Adipose tissue (tissue), 3 donors: ENCODE measurements around the gene ZNF804B. TPM values are rescaled to one million over a fixed set of nuclear protein-coding genes. Genes with fewer than 3 reads are reported as not detected.

ENCODE experiments used
- H3K27ac ChIP-seq: one replicate; pipeline ENCODE4 v1.5.1; 2013; ENCODE audit warnings: low read depth, low read length
- WGBS, 3 donors: extraction: QIAGEN DNeasy Blood & Tissue Kit; methylation state at CpG; one replicate each; pipeline ENCODE4 v1.1.7; 2013; 5-methylcytosine and 5-hydroxymethylcytosine counted together
- polyA plus RNA-seq, 3 donors: library from polyadenylated mRNA; stranded (reverse); fragments of 200-250 nt; gene quantifications; one replicate each; pipeline ENCODE4 v1.2.3, GENCODE V29; 2013
- donor health status: healthy with polysubstance abuse.
- donor health status: Bipolar disorder and iron deficiency.
- donor health status: healthy.

The ZNF804B gene
- not detected for polyA plus RNA-seq

DNA sequence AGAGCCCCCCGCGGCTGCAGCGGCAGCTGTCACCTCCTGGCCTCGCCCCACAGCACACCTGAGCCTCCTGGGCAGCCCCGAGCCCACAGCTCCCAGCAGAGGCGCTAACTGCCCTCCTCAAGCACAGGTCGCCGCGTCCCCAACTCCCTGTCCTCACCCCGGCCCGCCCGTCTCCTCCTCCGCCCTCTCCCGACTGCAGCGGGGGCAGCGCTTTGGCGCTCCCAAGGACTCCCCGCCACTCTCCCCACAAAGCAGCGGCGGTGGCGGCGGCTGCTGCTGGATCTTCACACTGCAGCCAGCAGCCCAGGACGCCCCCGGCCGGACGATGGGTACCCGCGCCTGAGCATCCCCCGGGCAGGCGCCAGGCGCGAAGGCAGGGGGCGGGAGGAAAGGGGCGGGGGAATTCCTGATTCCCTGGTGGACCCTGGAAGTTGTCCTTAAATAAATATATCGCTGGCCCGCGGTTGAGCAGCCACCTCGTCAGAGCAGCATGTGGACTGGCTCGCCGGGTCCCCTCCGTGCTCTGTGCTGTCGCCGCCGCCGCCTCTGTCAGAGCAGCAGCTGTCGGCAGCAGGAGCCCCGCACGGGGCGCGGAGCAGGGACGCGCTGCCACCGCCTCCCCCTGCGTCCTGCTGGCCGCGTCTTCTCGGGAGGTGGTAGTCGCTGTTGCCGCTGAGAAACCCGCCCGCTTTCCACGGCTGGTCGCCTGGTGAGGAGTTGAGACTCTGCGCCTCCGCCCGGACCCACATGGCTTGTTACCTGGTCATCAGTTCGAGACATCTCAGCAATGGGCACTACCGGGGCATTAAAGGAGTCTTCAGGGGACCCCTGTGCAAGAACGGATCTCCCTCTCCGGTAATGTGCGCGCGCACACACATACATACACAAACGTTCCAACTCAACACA lies at the start of gene ZNF804B:
Gene ZNF804B (plus strand): TSS at position 471 of the 906 bp plus-strand sequence. CDS start 277 bp downstream, at position 748.
- 2 to 4% (median 3%) methylated on average over 62 to 74 of the region's 74 CpGs for WGBS, 3 donors
- H3K27ac ChIP-seq: no peak within 1 kb of the TSS

DNA sequence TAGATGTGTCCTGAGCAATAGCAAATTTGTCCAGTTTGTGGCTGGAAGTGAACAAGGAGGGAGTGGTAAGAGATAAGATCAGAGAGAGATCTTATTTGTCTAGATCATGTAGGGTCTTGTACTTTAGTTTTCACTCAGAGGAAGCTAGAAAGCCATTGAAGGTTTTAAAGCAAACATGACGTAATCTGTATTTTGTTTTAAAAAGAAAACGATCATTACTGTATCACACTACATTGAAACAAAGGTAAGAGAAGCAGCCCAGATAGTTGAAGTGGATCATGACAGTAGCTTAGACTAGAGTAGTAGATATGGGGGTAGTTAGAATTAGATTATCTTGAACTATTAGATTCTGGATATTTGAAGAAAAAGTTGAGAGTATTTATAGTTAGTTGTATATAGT lies 23.6 kb upstream of the ZNF804B start:
- 55 to 89% (median 86%) methylated on average over 2 of the region's 2 CpGs for WGBS, 3 donors
- no peak overlapping the region for H3K27ac ChIP-seq

DNA sequence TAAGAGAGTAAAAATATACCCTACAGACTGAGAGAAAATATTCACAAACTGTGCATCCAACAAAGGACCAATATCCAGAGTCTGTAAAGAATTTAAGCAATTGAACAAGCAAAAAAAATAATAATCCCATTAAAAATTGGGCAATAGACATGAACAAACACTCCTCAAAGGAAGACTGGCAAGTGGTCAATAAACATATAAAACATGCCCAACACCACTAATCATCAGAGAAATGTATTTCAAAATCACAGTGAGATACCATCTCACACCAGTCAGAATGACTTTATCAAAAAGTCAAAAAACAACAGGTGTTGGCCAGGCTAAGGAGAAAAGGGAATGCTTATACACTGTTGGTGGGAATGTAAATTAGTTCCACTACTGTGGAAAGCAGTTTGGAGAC lies 21.9 kb upstream of the ZNF804B start:
- H3K27ac ChIP-seq: no peak overlapping the region

DNA sequence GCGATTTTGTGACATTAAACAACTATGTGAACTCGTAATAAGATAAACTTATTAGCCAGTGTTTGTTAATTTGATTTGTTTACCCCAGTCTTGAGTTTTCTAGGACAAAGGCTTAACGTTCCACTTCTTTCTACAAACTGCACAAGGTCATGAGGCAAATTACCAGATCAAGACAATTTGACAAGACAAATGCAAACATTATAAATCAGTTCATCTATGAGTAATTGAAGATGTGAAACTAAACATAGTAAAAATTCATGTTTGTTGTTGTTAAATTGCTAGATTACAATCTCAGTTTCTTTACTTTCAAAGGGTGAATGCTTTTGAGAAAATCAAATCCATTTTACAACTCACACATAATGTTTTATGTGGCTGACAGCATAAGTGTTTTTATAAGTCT lies 13.4 kb upstream of the ZNF804B start:
- 36 to 71% (median 64%) methylated on average over 3 of the region's 3 CpGs for WGBS, 3 donors
- no peak overlapping the region for H3K27ac ChIP-seq

DNA sequence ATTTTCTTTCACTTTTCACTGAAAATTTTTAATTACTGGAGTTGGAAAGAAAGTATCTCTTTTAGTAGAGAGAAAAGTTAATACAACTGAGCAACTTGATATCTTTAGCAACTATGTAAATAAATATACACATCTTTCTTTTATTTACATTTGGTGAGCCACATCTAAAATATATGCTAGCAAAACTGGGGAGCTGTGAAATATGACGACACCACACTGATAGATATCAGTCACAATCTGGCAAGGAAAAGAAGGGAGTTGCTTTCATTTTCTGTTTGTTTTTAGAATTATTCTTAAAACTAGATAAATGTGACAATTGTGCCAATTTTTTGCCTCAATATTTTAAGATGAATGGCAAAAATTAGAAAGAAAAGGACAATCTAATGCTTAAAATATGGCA lies 2.7 kb upstream of the ZNF804B start:
- H3K27ac ChIP-seq: no peak overlapping the region
- 68 to 76% (median 69%) methylated on average over 1 of the region's 1 CpG for WGBS, 3 donors

DNA sequence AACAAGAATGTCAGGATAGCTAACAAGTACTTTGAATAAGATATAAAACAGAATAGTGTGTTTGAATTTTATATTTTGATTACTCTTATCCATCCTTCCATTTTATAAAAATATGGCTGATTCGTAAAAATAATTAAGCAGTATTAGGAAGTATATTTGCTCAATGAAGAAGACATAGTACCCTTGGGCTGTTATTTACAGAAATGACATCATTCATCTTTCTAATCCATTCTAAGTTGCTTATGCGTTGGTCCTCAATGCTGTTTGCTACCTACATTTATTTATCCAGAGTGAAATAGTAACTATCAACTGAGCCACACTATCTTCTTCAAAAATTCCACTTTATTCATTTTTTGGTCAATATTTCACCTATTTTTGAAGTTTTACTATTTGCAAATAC lies 2.1 kb upstream of the ZNF804B start:
- 73 to 84% (median 83%) methylated on average over 2 of the region's 2 CpGs for WGBS, 3 donors
- H3K27ac ChIP-seq: no peak overlapping the region

DNA sequence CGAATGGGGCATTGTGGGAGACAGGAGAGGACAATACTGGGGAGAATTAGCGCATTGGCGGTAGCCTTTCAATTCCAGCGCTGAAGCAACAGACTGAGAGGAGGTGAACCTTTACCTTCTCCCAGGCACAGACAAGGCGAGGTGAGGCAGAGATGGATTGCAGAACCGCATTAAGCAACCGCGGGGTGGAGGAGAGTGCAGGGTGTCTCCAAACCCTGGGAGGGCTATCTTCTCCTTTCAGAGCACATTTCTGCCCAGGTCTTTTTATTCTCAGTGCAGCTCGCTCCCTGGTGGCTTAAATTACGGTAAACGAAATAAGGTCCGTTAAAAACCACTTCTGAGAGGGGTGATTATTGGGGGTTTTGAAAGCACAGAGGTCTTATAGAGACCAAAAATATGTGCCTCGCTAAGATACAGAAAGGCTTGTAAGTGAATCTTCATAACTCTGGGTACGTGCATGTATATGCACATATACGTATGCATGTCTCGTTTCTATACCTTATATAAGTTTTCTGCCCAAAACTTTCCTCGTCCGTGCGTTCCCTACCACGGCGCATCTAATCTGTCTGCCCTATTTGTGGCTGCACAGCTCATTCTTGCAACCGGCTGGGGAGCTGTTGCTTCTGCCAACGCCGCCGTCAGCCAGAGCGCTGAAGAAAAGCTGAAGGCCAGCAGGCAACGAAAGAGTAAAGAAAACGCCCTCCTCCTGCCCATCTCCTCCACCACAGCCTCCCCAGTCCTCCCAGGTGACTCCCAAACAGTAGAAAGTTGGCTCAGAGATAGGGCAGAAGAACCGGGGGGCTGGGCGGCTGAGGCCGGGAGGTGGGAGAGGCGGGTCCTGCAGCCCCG lies 895 bp upstream of the ZNF804B start:
- WGBS, 3 donors: 4 to 5% (median 4%) methylated on average over 30 to 33 of the region's 33 CpGs

DNA sequence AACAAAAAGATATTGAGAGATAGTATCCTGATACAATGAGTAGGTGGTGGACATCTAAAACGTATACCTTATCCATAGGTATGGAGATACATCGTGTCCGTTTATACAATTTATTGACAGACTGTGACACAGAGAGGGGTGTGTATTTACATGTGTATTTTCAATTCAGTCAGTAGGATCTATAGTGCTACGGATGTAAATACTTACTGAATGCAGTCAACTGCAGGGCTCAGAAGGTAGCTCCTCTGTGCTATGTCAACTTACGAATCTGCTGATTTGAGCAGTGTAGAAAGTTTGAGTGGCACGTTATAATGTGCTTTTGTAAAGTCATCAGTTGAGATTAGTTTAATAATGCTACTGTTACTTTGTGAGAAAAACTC lies 626 bp downstream of the ZNF804B start:
- 15 to 24% (median 24%) methylated on average over 6 of the region's 6 CpGs for WGBS, 3 donors
- no peak overlapping the region for H3K27ac ChIP-seq

More for the DNA sequence above, 895 bp upstream of the ZNF804B start:
- no peak overlapping the region for H3K27ac ChIP-seq

DNA sequence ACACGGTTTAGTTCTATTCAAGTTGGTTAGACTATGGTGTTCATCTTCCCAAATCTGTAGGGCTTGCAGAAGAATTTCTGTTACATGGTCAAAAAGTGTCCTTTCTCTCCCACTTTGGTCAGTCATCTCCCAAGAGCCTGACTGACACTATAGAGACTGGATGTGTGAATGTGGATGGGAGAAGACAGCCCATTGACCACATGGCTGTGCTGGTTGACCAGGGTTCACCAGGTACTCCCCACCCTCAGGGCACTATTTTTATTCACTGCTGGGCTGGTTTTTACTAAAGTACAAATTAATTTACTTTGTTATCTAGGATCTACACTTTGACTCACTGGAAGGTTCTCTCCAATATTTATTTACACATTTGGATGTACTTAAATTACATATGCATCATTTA lies 2.3 kb downstream of the ZNF804B start:
- 46 to 58% (median 49%) methylated on average over 1 of the region's 1 CpG for WGBS, 3 donors

DNA sequence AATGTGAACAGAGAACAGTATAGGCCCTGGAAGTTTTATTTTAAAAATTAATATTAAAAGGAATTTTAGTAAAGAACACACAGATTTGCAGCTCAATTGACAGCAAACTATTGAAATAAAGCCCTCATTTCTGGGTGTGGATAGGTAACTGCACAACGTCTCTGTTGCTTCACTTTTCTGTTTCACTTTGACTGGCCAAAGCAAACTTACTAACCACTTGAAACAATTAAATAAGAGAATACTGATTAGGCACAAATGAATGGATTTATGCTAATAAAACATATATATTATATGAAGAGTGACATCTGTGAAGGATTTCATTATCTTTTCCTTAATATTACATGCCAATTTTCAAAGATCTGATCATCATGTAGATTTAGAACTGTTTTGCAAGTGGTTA lies 11.9 kb downstream of the ZNF804B start:
- 66 to 97% (median 84%) methylated on average over 1 of the region's 1 CpG for WGBS, 3 donors
- no peak overlapping the region for H3K27ac ChIP-seq

More for the DNA sequence above, 2.3 kb downstream of the ZNF804B start:
- no peak overlapping the region for H3K27ac ChIP-seq

DNA sequence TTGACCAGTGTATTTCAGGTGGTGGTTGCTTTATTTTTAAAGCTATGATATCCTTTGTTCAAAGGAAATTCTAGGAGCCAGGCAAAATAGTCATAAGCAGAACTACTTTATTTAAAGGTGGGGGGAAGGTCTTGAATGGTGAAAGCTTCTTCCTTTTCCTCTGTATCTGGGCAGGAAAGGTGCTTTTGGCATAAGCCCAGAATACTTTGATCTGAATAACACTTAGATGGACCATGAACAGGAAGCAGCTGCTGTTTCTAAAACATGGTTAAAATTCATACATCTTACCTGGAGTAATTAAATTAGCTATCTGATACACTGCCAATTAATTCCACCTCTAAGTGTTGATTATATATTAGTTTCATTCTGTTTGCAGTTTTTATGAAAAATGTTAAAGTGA lies 13.3 kb downstream of the ZNF804B start:
- no peak overlapping the region for H3K27ac ChIP-seq

DNA sequence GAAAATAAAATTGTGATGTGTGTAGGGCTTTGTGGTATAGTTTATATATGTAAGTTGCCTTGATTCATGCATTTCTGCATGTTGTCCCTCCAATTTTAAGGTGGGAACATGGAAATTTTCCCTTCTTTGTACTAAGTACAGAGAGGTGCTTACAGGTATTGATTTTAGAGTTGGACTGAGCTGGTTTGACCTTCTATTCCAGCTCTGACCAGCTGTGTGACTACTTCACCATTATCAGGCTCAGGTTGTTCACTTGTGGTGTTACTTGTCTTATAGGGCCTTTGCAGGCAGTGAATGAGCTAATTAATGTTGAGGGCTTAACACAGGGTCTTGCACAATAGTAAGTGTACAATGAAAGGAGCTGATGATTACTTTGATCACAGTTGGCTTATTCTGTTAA lies 16.3 kb downstream of the ZNF804B start:
- no peak overlapping the region for H3K27ac ChIP-seq

DNA sequence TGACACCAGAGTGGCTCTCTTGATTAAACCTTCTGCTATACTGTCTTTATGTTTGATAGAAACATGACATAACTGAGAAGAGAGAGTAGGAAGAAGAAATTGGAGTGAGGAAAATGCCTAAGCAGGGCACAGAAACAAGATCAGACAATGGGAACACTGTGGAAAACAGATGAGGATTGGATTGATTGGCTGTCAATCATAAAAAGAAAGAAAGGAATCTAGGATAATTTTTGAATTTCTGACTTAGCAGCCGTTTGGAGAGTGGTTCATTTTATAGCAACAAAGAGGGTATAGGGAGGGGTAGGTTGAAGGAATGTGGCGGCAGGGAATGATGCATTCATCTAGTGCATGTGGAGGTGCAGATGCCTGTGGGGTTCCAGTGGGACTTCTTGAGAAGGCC lies 28.3 kb downstream of the ZNF804B start:
- no peak overlapping the region for H3K27ac ChIP-seq
- 65 to 87% (median 78%) methylated on average over 2 of the region's 2 CpGs for WGBS, 3 donors

DNA sequence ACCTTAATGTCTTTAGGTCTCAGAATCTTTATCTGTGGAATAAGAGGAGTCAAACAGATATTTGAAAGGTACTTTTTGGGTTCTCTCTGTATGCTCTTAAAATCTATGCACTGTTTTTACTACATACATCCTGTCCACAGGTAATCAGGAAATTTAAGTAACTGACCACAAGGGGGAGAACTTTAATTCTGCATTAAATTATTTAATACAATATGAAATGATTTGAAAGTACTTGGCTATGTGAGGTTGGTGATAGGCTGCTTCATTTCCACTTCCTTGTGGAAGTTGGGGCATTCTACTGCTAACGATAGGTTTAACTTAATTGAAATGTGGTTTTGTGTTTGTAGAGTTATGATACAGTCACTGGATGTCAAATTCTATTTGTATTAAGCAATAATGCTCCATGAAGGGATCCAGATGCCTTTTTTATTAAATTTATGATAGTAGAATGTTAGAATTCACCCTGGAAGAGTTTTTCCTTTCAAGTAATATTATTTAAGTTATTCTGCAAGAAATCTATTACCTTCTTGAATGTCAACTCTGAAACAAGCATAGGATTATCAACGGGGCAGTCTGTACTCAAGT lies 30.1 kb downstream of the ZNF804B start:
- WGBS, 3 donors: 52 to 65% (median 60%) methylated on average over 2 of the region's 2 CpGs
- no peak overlapping the region for H3K27ac ChIP-seq

DNA sequence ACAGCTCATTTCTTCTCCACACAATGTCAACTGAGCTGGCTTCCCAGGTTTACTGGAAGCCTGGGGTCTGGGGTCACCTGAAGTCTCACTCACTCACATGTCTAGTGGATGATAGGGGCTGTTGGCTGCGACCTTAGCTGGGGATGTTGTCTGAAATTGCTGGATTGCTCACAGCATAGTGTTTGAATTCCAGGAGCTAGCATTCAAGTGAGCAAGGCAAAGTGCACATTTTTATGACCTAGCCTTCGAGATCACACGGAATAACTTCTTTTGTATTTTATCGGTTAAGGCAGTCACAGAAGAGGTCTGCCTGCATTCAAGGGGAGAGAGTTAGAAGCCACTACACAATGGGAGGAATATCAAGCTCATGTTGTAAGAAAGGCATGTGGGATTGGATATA lies 32.4 kb downstream of the ZNF804B start:
- H3K27ac ChIP-seq: no peak overlapping the region
- WGBS, 3 donors: 83 to 88% (median 85%) methylated on average over 4 of the region's 4 CpGs

DNA sequence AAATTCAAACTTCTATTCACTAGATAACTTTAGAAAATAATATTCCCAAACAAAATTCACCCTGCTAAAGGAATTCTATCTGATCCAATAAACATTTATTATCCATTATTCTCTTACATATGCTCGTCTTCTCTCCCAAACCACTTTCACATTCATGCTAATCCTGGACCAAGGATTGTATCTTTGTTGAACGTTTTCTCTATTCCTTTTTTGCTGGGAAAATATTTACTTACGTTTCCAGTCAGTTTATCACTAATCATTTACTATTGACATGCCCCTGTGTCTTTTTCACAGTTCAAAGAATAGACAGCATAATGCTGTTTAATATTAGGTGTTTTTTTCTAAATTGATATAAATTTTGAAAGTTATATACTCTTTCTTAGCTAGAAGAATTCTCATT lies 32.9 kb downstream of the ZNF804B start:
- 57 to 76% (median 68%) methylated on average over 3 of the region's 3 CpGs for WGBS, 3 donors
- H3K27ac ChIP-seq: no peak overlapping the region

DNA sequence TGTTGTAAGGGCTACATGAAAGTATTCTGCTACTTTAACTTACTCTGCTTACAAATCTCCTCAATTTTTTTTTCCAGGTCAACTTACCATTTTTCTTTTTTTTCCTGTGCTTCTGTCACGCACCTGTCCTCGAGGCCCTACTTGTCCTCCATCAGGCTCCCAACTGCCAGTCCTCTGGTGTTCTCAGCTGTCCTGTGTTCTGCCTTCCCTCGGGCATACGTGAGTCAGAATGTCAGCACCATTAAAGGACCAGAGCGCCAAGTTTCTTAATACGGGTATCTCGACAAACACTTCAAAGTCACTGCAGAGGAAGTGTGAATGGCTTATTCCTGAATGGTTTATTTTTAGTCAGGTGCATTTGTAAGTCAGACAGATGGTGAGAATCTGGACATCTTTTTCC lies 36.1 kb downstream of the ZNF804B start, which contains the start of gene TEX47:
Gene TEX47 (minus strand): TSS at position 185 of the 400 bp plus-strand sequence. CDS start 795 bp downstream, outside the sequence.
- WGBS, 3 donors: 73 to 76% (median 74%) methylated on average over 7 of the region's 7 CpGs
- no peak within 1 kb of the TSS for H3K27ac ChIP-seq

DNA sequence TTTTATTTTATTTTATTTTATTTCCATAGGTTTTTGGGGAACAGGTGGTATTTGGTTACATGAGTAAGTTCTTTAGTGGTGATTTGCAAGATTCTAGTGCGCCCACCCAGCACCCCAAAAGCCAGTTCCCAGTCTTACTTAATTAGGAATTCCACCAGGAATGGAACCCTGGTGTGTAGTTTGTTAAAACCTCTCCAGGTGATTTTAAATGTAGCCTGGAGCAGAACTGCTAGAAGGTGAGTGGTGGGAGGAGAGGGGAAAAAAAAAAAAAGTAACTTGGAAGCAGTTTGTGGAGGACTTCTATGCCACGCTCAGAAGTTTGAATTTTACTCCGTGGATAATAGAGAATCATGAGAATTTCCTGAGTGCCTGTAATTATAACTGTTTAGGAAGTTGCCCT lies 41.5 kb downstream of the ZNF804B start:
- 63 to 73% (median 66%) methylated on average over 3 of the region's 3 CpGs for WGBS, 3 donors
- H3K27ac ChIP-seq: no peak overlapping the region
